ENCODE data around the gene TCF7L1. TPM values are rescaled to one million over a fixed set of nuclear protein-coding genes. Genes with fewer than 3 reads are reported as not detected.
"Not testable (repeated sequence)": the region's sequence is repeated elsewhere in the genome, so short reads cannot be mapped to it uniquely, and the experiment has no call there.

TCF7L1 gene
- total RNA-seq, 4 donors from 2014 or later = 0.26 to 37.1 (median 5.4) TPM

DNA sequence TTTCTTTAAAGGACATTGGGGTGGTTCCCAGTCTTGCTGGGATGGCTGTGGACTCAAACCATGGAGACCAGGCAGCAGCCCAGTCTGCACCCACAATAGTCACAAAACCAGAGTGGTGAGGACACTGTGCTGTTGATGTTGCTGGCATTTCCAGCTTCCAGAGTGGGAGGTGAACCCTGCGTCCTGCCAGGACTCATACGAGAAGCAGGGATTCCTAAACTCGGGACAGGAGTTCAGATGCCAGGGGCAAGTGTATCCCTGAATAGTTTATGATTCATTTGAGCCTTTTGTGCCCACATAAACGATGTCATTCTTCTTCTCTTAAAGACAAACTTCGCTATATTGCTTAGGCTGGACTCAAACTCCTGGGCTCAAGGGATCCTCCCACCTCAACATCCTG lies 62.8 kb downstream of the TCF7L1 start:
- Histone ChIP-seq H3K4me3 (no peak overlapping the region), H3K27ac (no peak overlapping the region), H3K27me3 (no peaks in the 10 kb centered on the region)

DNA sequence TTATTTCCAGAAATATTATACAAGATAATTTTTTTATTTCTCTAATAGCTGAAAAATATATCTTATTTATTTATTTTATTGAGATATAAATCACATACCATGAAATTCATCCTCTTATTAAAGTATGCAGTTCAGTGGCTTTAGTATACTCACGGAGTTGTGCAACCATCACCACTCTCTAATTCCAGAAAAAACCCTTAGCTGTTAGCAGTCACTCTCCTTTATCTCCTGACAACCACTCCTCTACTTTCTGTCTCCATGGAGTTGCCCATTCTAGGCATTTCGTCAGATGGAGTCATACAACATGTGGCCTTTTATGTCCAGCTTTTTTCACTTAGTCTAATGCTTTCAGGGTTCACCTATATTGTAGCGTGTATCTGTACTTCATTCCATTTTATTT lies 66.5 kb downstream of the TCF7L1 start:
- TF ChIP-seq CTCF (IDR thresholded peaks at IDR 0.05) = no peak
- TF ChIP-seq POLR2A (IDR thresholded peaks at IDR 0.05) = no peak
- Histone ChIP-seq H3K27ac (no peak overlapping the region), H3K36me3 (no peaks in the 10 kb centered on the region), H3K4me1 (no peaks in the 10 kb centered on the region), H3K9me3 (no peaks in the 10 kb centered on the region), H3K4me3 (no peak overlapping the region), H3K27me3 (no peaks in the 10 kb centered on the region)
- no peak for DNase-seq
- intact Hi-C loops (cut with DNase I; ENCODE audit: low total_unique reads) = no loop called here

More for the DNA sequence above, 62.8 kb downstream of the TCF7L1 start:
- TF ChIP-seq POLR2A (IDR thresholded peaks at IDR 0.05) = no peak
- TF ChIP-seq CTCF (IDR thresholded peaks at IDR 0.05) = no peak
- H3K4me1 ChIP-seq = no peaks in the 10 kb centered on the region
- intact Hi-C loops (cut with DNase I; ENCODE audit: low total_unique reads) = no loop called here
- no peak for DNase-seq
- H3K36me3 ChIP-seq = no peaks in the 10 kb centered on the region
- no peaks in the 10 kb centered on the region for H3K9me3 ChIP-seq

DNA sequence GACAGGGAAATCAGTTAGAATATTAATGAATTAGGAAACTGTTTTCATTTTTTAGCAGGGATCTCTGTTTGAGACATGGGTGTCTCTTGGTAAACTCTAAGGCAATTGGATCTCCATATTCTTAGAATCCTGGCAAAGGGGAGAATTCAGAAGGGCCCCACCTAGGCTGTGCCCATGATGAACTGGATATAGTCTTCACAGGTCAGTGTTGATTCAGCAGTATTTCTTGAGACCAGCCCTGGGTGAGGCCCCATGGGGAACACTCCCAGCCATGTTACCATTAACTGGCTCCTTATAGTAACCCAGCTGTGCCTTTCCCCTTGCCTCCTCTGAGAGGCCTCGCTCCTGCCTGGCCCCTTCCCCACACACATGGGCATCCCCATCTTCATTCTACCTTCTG lies 76.7 kb downstream of the TCF7L1 start:
- H3K4me3 ChIP-seq = no peak overlapping the region
- H3K4me1 ChIP-seq = peaks cover 0 to 3% of the 10 kb centered on the region in 2 donors
- no peak for DNase-seq
- no peaks in the 10 kb centered on the region for H3K9me3 ChIP-seq
- H3K36me3 ChIP-seq = no peaks in the 10 kb centered on the region
- TF ChIP-seq CTCF (IDR thresholded peaks at IDR 0.05) (no peak), POLR2A (IDR thresholded peaks at IDR 0.05) (no peak)
- intact Hi-C loops (cut with DNase I; ENCODE audit: low total_unique reads) = no loop called here
- no peak overlapping the region for H3K27ac ChIP-seq
- no peaks in the 10 kb centered on the region for H3K27me3 ChIP-seq

GRCh38 chr2:85210511-85210910 lies 77.3 kb downstream of the TCF7L1 start:
- H3K4me1 ChIP-seq = peaks cover 3 to 8% of the 10 kb centered on the region in 2 donors
- no peak for DNase-seq

DNA sequence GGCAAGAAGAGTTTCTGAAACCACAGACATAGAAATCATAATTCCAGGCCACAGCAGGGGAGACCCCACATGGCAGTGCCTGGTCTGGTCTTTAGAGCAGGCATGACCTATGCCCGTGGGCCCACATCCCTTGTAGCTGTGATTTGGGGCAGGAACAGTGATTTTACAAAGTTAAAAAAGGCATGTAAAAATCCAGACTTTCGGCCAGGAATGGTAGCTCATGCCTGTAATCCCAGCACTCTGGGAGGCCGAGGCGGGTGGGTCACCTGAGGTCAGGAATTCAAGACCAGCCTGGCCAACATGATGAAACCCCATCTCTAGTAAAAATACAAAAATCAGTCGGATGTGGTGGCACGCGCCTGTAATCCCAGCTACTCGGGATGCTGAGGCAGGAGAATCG lies 78.4 kb downstream of the TCF7L1 start:
- H3K4me1 ChIP-seq; H3K27ac ChIP-seq; intact Hi-C loops (cut with DNase I; ENCODE audit: low total_unique reads); H3K36me3 ChIP-seq; DNase-seq; H3K9me3 ChIP-seq; H3K4me3 ChIP-seq; H3K27me3 ChIP-seq: not testable (repeated sequence)

More at GRCh38 chr2:85210511-85210910, 77.3 kb downstream of the TCF7L1 start:
- TF ChIP-seq POLR2A (IDR thresholded peaks at IDR 0.05) (no peak), CTCF (IDR thresholded peaks at IDR 0.05) (no peak)
- Histone ChIP-seq H3K4me3 (no peak overlapping the region), H3K27ac (no peak overlapping the region), H3K27me3 (no peaks in the 10 kb centered on the region), H3K9me3 (no peaks in the 10 kb centered on the region), H3K36me3 (no peaks in the 10 kb centered on the region)
- intact Hi-C loops (cut with DNase I; ENCODE audit: low total_unique reads) = no loop called here

DNA sequence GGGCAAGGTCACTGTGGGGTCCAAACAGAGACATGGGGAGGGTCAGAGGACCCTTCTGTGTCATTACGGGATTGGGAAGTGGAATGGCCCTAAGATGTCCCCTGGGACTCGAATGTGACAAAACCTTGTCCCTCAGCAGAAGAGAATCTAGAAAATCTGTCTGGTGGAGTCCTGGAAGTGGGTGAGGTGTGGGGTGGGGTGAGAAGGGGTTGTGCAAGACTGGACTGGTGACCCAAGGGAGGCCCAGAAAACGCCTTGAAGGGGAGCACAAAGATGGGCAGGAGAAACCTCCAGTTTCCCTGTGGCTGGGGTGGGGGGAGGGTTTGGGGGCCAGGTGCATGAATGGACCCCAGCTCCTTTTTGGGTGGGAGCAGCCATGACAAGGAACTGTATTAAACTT lies 79.6 kb downstream of the TCF7L1 start:
- Histone ChIP-seq H3K9me3 (no peaks in the 10 kb centered on the region), H3K36me3 (no peaks in the 10 kb centered on the region), H3K27me3 (no peaks in the 10 kb centered on the region), H3K4me3 (no peak overlapping the region), H3K27ac (no peak overlapping the region), H3K4me1 (peaks cover 3 to 8% of the 10 kb centered on the region in 2 donors)
- intact Hi-C loops (cut with DNase I; ENCODE audit: low total_unique reads) = no loop called here
- no peak for TF ChIP-seq POLR2A (IDR thresholded peaks at IDR 0.05)
- no peak for TF ChIP-seq CTCF (IDR thresholded peaks at IDR 0.05)
- no peak for DNase-seq

Data from uterus (tissue), 4 donors.